ENCODE measurements around the gene TYROBP. TPM values are rescaled to one million over a fixed set of nuclear protein-coding genes. Genes with fewer than 3 reads are reported as not detected.

TYROBP gene
- total RNA-seq, 2 experiments from 2014 or later = not detected

- POLR2A ChIA-PET = no interaction called here
- no peak for DNase-seq
- Mint-ChIP-seq H3K27me3 (no peaks in the 10 kb centered on the region), H3K27ac (no peak overlapping the region), H3K9me3 (no peaks in the 10 kb centered on the region), H3K4me1 (peaks cover 14% of the 10 kb centered on the region), H3K36me3 (ENCODE audit: low read depth) (peaks cover 61% of the 10 kb centered on the region), H3K4me3 (no peak overlapping the region)
- CTCF ChIA-PET = no interaction called here
Observed at GRCh38 chr19:35890113-35890650, 17.9 kb downstream of the TYROBP start.

GRCh38 chr19:35889370-35890112 is 18.6 kb downstream of the TYROBP start:
- Mint-ChIP-seq H3K27ac (no peak overlapping the region), H3K4me1 (peaks cover 12% of the 10 kb centered on the region), H3K4me3 (no peak overlapping the region), H3K27me3 (no peaks in the 10 kb centered on the region), H3K36me3 (ENCODE audit: low read depth) (peaks cover 58% of the 10 kb centered on the region), H3K9me3 (no peaks in the 10 kb centered on the region)
- ChIA-PET CTCF (no interaction called here), POLR2A (no interaction called here)
- DNase-seq = no peak

- ChIA-PET CTCF (interaction anchor here (1.0 to 1.5 kb wide), 2 partner anchors 10 to 41 kb away, joined by 3 read pairs; no protein-coding TSS in a partner anchor), POLR2A (no interaction called here)
- DNase-seq = no peak
- Mint-ChIP-seq H3K4me1 (peaks cover 12% of the 10 kb centered on the region), H3K36me3 (ENCODE audit: low read depth) (peaks cover 53% of the 10 kb centered on the region), H3K9me3 (no peaks in the 10 kb centered on the region), H3K4me3 (no peak overlapping the region), H3K27me3 (no peaks in the 10 kb centered on the region), H3K27ac (no peak overlapping the region)
Observed at GRCh38 chr19:35888398-35888797, 19.7 kb downstream of the TYROBP start.

- Mint-ChIP-seq H3K27me3 (no peaks in the 10 kb centered on the region), H3K27ac (no peak overlapping the region), H3K4me1 (peaks cover 11% of the 10 kb centered on the region), H3K4me3 (no peak overlapping the region), H3K36me3 (ENCODE audit: low read depth) (peaks cover 43% of the 10 kb centered on the region), H3K9me3 (no peaks in the 10 kb centered on the region)
- DNase-seq = no peak
- ChIA-PET POLR2A (no interaction called here), CTCF (interaction anchor here (0.6 to 1.5 kb wide), 2 partner anchors 42 to 60 kb away, joined by 3 read pairs; no protein-coding TSS in a partner anchor)
Observed at GRCh38 chr19:35887197-35887596, 20.9 kb downstream of the TYROBP start.

GRCh38 chr19:35885904-35886303 is 22.2 kb downstream of the TYROBP start:
- DNase-seq = no peak
- H3K4me1 Mint-ChIP-seq = peaks cover 12% of the 10 kb centered on the region
- ChIA-PET CTCF (no interaction called here), POLR2A (no interaction called here)
- H3K36me3 Mint-ChIP-seq (ENCODE audit: low read depth) = peaks cover 40% of the 10 kb centered on the region
- no peaks in the 10 kb centered on the region for H3K27me3 Mint-ChIP-seq
- no peaks in the 10 kb centered on the region for H3K9me3 Mint-ChIP-seq
- H3K4me3 Mint-ChIP-seq = no peak overlapping the region
- peak overlapping the region; percentile 55 for H3K27ac Mint-ChIP-seq

GRCh38 chr19:35885225-35885738 is 22.8 kb downstream of the TYROBP start:
- Mint-ChIP-seq H3K27me3 (no peaks in the 10 kb centered on the region), H3K9me3 (no peaks in the 10 kb centered on the region), H3K4me1 (peaks cover 12% of the 10 kb centered on the region), H3K4me3 (no peak overlapping the region), H3K27ac (no peak overlapping the region), H3K36me3 (ENCODE audit: low read depth) (peaks cover 36% of the 10 kb centered on the region)
- no peak for DNase-seq
- ChIA-PET CTCF (no interaction called here), POLR2A (no interaction called here)

GRCh38 chr19:35883882-35884281 is 24.2 kb downstream of the TYROBP start:
- Mint-ChIP-seq H3K27ac (no peak overlapping the region), H3K4me3 (no peak overlapping the region), H3K4me1 (peaks cover 15% of the 10 kb centered on the region), H3K27me3 (peaks cover 8% of the 10 kb centered on the region), H3K36me3 (ENCODE audit: low read depth) (peaks cover 25% of the 10 kb centered on the region), H3K9me3 (no peaks in the 10 kb centered on the region)
- POLR2A ChIA-PET = interaction anchor here (1.2 kb wide), 1 partner anchor 9 kb away, joined by 3 read pairs; no protein-coding TSS in a partner anchor
- CTCF ChIA-PET = interaction anchor here (0.6 to 3.8 kb wide), 3 partner anchors 9 to 48 kb away, joined by 3 to 29 read pairs (median 23); no protein-coding TSS in a partner anchor
- no peak for DNase-seq

GRCh38 chr19:35882114-35882832 is 25.8 kb downstream of the TYROBP start:
- Mint-ChIP-seq H3K4me3 (no peak overlapping the region), H3K27ac (no peak overlapping the region), H3K9me3 (no peaks in the 10 kb centered on the region), H3K36me3 (ENCODE audit: low read depth) (peaks cover 14% of the 10 kb centered on the region), H3K27me3 (peaks cover 14% of the 10 kb centered on the region), H3K4me1 (peaks cover 11% of the 10 kb centered on the region)
- peak; percentile 78 for DNase-seq
- CTCF ChIA-PET = interaction anchor here (0.6 to 3.8 kb wide), 9 partner anchors 10 to 185 kb away, joined by 3 to 29 read pairs (median 4); no protein-coding TSS in a partner anchor
- POLR2A ChIA-PET = interaction anchor here (0.5 kb wide), 1 partner anchor 167 kb away, joined by 3 read pairs; no protein-coding TSS in a partner anchor

GRCh38 chr19:35879770-35880317 is 28.3 kb downstream of the TYROBP start:
- Mint-ChIP-seq H3K4me1 (peaks cover 11% of the 10 kb centered on the region), H3K9me3 (no peaks in the 10 kb centered on the region), H3K4me3 (no peak overlapping the region), H3K27me3 (peaks cover 14% of the 10 kb centered on the region), H3K36me3 (ENCODE audit: low read depth) (no peaks in the 10 kb centered on the region), H3K27ac (no peak overlapping the region)
- POLR2A ChIA-PET = no interaction called here
- CTCF ChIA-PET = interaction anchor here (0.6 to 1.2 kb wide), 4 partner anchors 9 to 247 kb away, joined by 3 to 5 read pairs (median 3); no protein-coding TSS in a partner anchor
- DNase-seq = peak; percentile 89

GRCh38 chr19:35879068-35879467 is 29.0 kb downstream of the TYROBP start:
- no peak overlapping the region for H3K27ac Mint-ChIP-seq
- H3K27me3 Mint-ChIP-seq = peaks cover 14% of the 10 kb centered on the region
- H3K36me3 Mint-ChIP-seq (ENCODE audit: low read depth) = no peaks in the 10 kb centered on the region
- no peaks in the 10 kb centered on the region for H3K9me3 Mint-ChIP-seq
- H3K4me1 Mint-ChIP-seq = peaks cover 11% of the 10 kb centered on the region
- no peak for DNase-seq
- POLR2A ChIA-PET = no interaction called here
- CTCF ChIA-PET = interaction anchor here (0.6 to 1.2 kb wide), 4 partner anchors 9 to 248 kb away, joined by 3 to 5 read pairs (median 3); no protein-coding TSS in a partner anchor
- H3K4me3 Mint-ChIP-seq = no peak overlapping the region

- CTCF ChIA-PET = no interaction called here
- Mint-ChIP-seq H3K36me3 (ENCODE audit: low read depth) (no peaks in the 10 kb centered on the region), H3K27me3 (peaks cover 13% of the 10 kb centered on the region), H3K9me3 (peaks cover 3% of the 10 kb centered on the region), H3K4me3 (no peak overlapping the region), H3K4me1 (peaks cover 9% of the 10 kb centered on the region), H3K27ac (no peak overlapping the region)
- DNase-seq = no peak
- POLR2A ChIA-PET = no interaction called here
Observed at GRCh38 chr19:35874392-35874930, 33.6 kb downstream of the TYROBP start.

GRCh38 chr19:35872180-35872579 is 35.9 kb downstream of the TYROBP start:
- DNase-seq = no peak
- ChIA-PET CTCF (interaction anchor here (0.6 to 0.9 kb wide), 2 partner anchors 10 to 167 kb away, joined by 4 read pairs; no protein-coding TSS in a partner anchor), POLR2A (no interaction called here)
- peaks cover 18% of the 10 kb centered on the region for H3K4me1 Mint-ChIP-seq
- H3K4me3 Mint-ChIP-seq = no peak overlapping the region
- H3K36me3 Mint-ChIP-seq (ENCODE audit: low read depth) = no peaks in the 10 kb centered on the region
- no peak overlapping the region for H3K27ac Mint-ChIP-seq
- peaks cover 3% of the 10 kb centered on the region for H3K9me3 Mint-ChIP-seq
- H3K27me3 Mint-ChIP-seq = peaks cover 22% of the 10 kb centered on the region

All from activated CD4-positive, alpha-beta T cell treated with anti-CD3 and anti-CD28 coated beads, Interleukin-2, amount 10 ng/mL, durations not matched to agents 7 days and 5 days (primary cell).